Panc1 (cell line): Measurements from ENCODE around the gene KCTD15. TPM values are rescaled to one million over a fixed set of nuclear protein-coding genes. Genes with fewer than 3 reads are reported as not detected.

Source experiments
- ATAC-seq: fragments of 200-7000 bp; cut with Tn5 transposase; 2 replicates; pipeline ENCODE4 v1.9.1; 2020; ENCODE audit warnings: mild to moderate bottlenecking, moderate library complexity
- BruUV-seq: library from RNA; stranded (reverse); fragments of 400-500 nt; replicated peaks from 2 replicates; lab custom pipeline; 2021; lab: Mats Ljungman, UMichigan
- CTCF ChIA-PET: fragments of 300-600 bp; sonication (Branson Sonifier 250); formaldehyde crosslinking; loops from one replicate; lab custom pipeline; 2022; ENCODE audit warnings: antibody characterized with exemption; lab: Charles Lee
- POLR2A ChIA-PET: fragments of 300-600 bp; sonication (Branson Sonifier 250); formaldehyde crosslinking; loops from one replicate; lab custom pipeline; 2022; ENCODE audit warnings: antibody characterized with exemption; lab: Charles Lee
- DNase-seq: peaks from one replicate; pipeline ENCODE4 v3.0.0-alpha.2; 2010; ENCODE audit warnings: low read depth, low spot score
- H3K27ac ChIP-seq: 2 replicates; pipeline ENCODE4 v1.5.1; 2011; ENCODE audit warnings: mild to moderate bottlenecking, low read length, inconsistent platforms
- H3K27me3 ChIP-seq: fragments of 200-500 bp; sonication (Bioruptor generic); 2 replicates; pipeline ENCODE4 v1.6.0; 2014; ENCODE audit warnings: low read length, inconsistent platforms; ENCODE audit not compliant: control insufficient read depth, insufficient read depth
- H3K36me3 ChIP-seq: fragments of 200-500 bp; sonication (Bioruptor generic); 2 replicates; pipeline ENCODE4 v1.5.1; 2014; ENCODE audit warnings: inconsistent platforms, mild to moderate bottlenecking, low read length, moderate library complexity; ENCODE audit not compliant: control insufficient read depth, insufficient read depth
- H3K4me1 ChIP-seq: 2 replicates; pipeline ENCODE4 v1.5.1; 2011; ENCODE audit warnings: inconsistent platforms, mild to moderate bottlenecking, low read length, moderate library complexity; ENCODE audit not compliant: control insufficient read depth, insufficient read depth
- H3K4me3 ChIP-seq, 2 experiments: 2 replicates each; pipeline ENCODE4 v1.5.1; 2011 to 2012; ENCODE audit warnings: low read depth in 2 of 2, low read length in 2 of 2, mild to moderate bottlenecking in 2 of 2, inconsistent platforms in 1 of 2, moderate library complexity in 1 of 2
- H3K9me3 ChIP-seq: fragments of 200-500 bp; sonication (Bioruptor generic); 2 replicates; pipeline ENCODE4 v1.5.1; 2014; ENCODE audit warnings: low read depth, mild to moderate bottlenecking, inconsistent platforms, low read length, moderate library complexity; ENCODE audit not compliant: control insufficient read depth, insufficient read depth
- CTCF ChIP-seq: fragments of 450-650 bp; IDR thresholded peaks from 2 replicates; pipeline ENCODE4 v1.5.1; 2017; ENCODE audit warnings: mild to moderate bottlenecking
- POLR2AphosphoS5 ChIP-seq: IDR thresholded peaks from 2 replicates; pipeline ENCODE4 v1.6.1; 2012; ENCODE audit warnings: mild to moderate bottlenecking, low read depth, low read length, moderate library complexity
- REST ChIP-seq, 2 experiments: IDR thresholded peaks; 2 replicates each; pipeline ENCODE4 v1.6.1; 2011 to 2012; ENCODE audit warnings: low read depth in 2 of 2, control low read depth in 1 of 2, low read length in 1 of 2, mild to moderate bottlenecking in 1 of 2, moderate library complexity in 1 of 2; ENCODE audit not compliant: insufficient read depth in 1 of 2
- SIN3A ChIP-seq: IDR thresholded peaks from 2 replicates; pipeline ENCODE4 v1.6.1; 2012; ENCODE audit warnings: low read depth, mild to moderate bottlenecking, low read length, moderate library complexity, borderline replicate concordance; ENCODE audit not compliant: insufficient read depth
- TCF7L2 ChIP-seq: IDR thresholded peaks from 2 replicates; pipeline ENCODE4 v1.6.1; 2011; ENCODE audit warnings: mild to moderate bottlenecking, low read depth, low read length, inconsistent platforms
- in situ Hi-C: cut with HindIII; loops from 2 replicates; pipeline ENCODE4 v1.10.0; 2016; ENCODE audit warnings: low sequenced_read_pairs, low pct_unique_long_range_greater_than_20kb
- intact Hi-C: fragments of 100-400 bp; cut with micrococcal nuclease; formaldehyde crosslinking; loops from one replicate; pipeline ENCODE4 v1.10.0; 2022; ENCODE audit not compliant: unreplicated experiment
- total RNA-seq: library from RNA; stranded (reverse); gene quantifications from one replicate; pipeline ENCODE4 v1.2.1, GENCODE V29; 2021; ENCODE audit not compliant: unreplicated experiment

Gene KCTD15
- total RNA-seq, 1 experiment from 2014 or later: 27.8 TPM

GRCh38 chr19:33769208-33769607 is 27.5 kb upstream of the KCTD15 start:
- TF ChIP-seq POLR2AphosphoS5 (no peak), SIN3A (no peak), TCF7L2 (no peak), CTCF (no peak), REST (IDR thresholded peaks at IDR 0.05; ENCODE audit: insufficient read depth in 1 of 2, low read depth in 2 of 2, low read length in 1 of 2) (no peak)
- Histone ChIP-seq H3K4me3 (no peak overlapping the region), H3K9me3 (no peaks in the 10 kb centered on the region), H3K27ac (no peak overlapping the region), H3K36me3 (no peaks in the 10 kb centered on the region), H3K4me1 (no peaks in the 10 kb centered on the region), H3K27me3 (peaks cover 13% of the 10 kb centered on the region)
- DNase-seq: no peak
- BruUV-seq: no TSS peak
- in situ Hi-C loops (no loop called here), intact Hi-C loops (no loop called here)
- POLR2A ChIA-PET: interaction anchor here (0.6 kb wide), 1 partner anchor 529 kb away, joined by 5 read pairs; no protein-coding TSS in a partner anchor
- CTCF ChIA-PET: interaction anchor here (0.5 to 3.7 kb wide), 4 partner anchors 9 to 353 kb away, joined by 6 to 45 read pairs (median 8); no protein-coding TSS in a partner anchor
- ATAC-seq: no peak

GRCh38 chr19:33770107-33770506 is 26.6 kb upstream of the KCTD15 start:
- in situ Hi-C loops: no loop called here
- POLR2A ChIA-PET: no interaction called here

More at GRCh38 chr19:33770107-33770506, 26.6 kb upstream of the KCTD15 start:
- intact Hi-C loops: loop anchor here (2.0 to 5.0 kb wide), 3 partner anchors 339 to 523 kb away; no protein-coding TSS in a partner anchor
- TF ChIP-seq CTCF: no peak
- no peak for TF ChIP-seq POLR2AphosphoS5
- no peak for TF ChIP-seq TCF7L2
- TF ChIP-seq SIN3A: no peak
- TF ChIP-seq REST (IDR thresholded peaks at IDR 0.05; ENCODE audit: insufficient read depth in 1 of 2, low read depth in 2 of 2, low read length in 1 of 2): no peak
- no peak for ATAC-seq
- Histone ChIP-seq H3K4me3 (no peak overlapping the region), H3K36me3 (no peaks in the 10 kb centered on the region), H3K27me3 (peaks cover 13% of the 10 kb centered on the region), H3K27ac (no peak overlapping the region), H3K9me3 (no peaks in the 10 kb centered on the region), H3K4me1 (no peaks in the 10 kb centered on the region)
- no peak for DNase-seq
- no TSS peak for BruUV-seq
- CTCF ChIA-PET: interaction anchor here (0.6 to 3.7 kb wide), 3 partner anchors 340 to 624 kb away, joined by 5 to 45 read pairs (median 6); no protein-coding TSS in a partner anchor
